NCI-H128 (cell line): ENCODE data around the gene SCAPER.

Source experiments
- DNase-seq: peaks from one replicate; lab custom pipeline; 2025; ENCODE audit not compliant: unreplicated experiment; lab: John Stamatoyannopoulos, UW

Gene SCAPER

GRCh38 chr15:76376029-76376428, 529.1 kb downstream of the SCAPER start:
- no peak for DNase-seq

GRCh38 chr15:76368122-76368621, 537.0 kb downstream of the SCAPER start:
- no peak for DNase-seq

- DNase-seq: no peak
Measured at GRCh38 chr15:76366714-76367113, 538.4 kb downstream of the SCAPER start.

- no peak for DNase-seq
Measured at GRCh38 chr15:76363251-76363650, 541.9 kb downstream of the SCAPER start.

GRCh38 chr15:76360416-76360815, 544.7 kb downstream of the SCAPER start:
- DNase-seq: no peak

- DNase-seq: no peak
Measured at GRCh38 chr15:76359152-76359551, 546.0 kb downstream of the SCAPER start.

- no peak for DNase-seq
Measured at GRCh38 chr15:76358453-76358852, 546.7 kb downstream of the SCAPER start.

- no peak for DNase-seq
Measured at GRCh38 chr15:76354823-76355440, 550.2 kb downstream of the SCAPER start.

- DNase-seq: no peak
Measured at GRCh38 chr15:76353903-76354302, 551.2 kb downstream of the SCAPER start.

- no peak for DNase-seq
Measured at GRCh38 chr15:76353023-76353577, 552.0 kb downstream of the SCAPER start.

GRCh38 chr15:76349301-76350070, 555.7 kb downstream of the SCAPER start:
- DNase-seq: no peak

- DNase-seq: no peak
Measured at GRCh38 chr15:76347482-76348055, 557.6 kb downstream of the SCAPER start.

GRCh38 chr15:76346669-76347481, 558.3 kb downstream of the SCAPER start:
- no peak for DNase-seq

- DNase-seq: no peak
Measured at GRCh38 chr15:76345880-76346668, 559.1 kb downstream of the SCAPER start.

GRCh38 chr15:76345583-76345879, 559.6 kb downstream of the SCAPER start:
- no peak for DNase-seq

- DNase-seq: no peak
Measured at GRCh38 chr15:76344893-76345582, 560.1 kb downstream of the SCAPER start.

- no peak for DNase-seq
Measured at GRCh38 chr15:76343313-76343996, 561.7 kb downstream of the SCAPER start.

GRCh38 chr15:76342382-76343201, 562.5 kb downstream of the SCAPER start:
- DNase-seq: no peak

- no peak for DNase-seq
Measured at GRCh38 chr15:76342058-76342381, 563.1 kb downstream of the SCAPER start.
